WTC11 (cell line): ENCODE data around the gene MMP23B. TPM values are rescaled to one million over a fixed set of nuclear protein-coding genes. Genes with fewer than 3 reads are reported as not detected.
A peak's percentile ranks its signal among the peaks of the same experiment; 100 is the strongest.
"Not testable (repeated sequence)": the region's sequence is repeated elsewhere in the genome, so short reads cannot be mapped to it uniquely, and the experiment has no call there.

Experiments used
- ATAC-seq: fragments of 200-7000 bp; cut with Tn5 transposase; 2 replicates; pipeline ENCODE4 v1.10.0; 2021; ENCODE audit warnings: mild to moderate bottlenecking, moderate library complexity
- CTCF ChIA-PET: fragments of 300-600 bp; sonication (Branson Sonifier 250); formaldehyde crosslinking; loops from one replicate; lab custom pipeline; 2021; ENCODE audit warnings: antibody characterized with exemption; lab: Charles Lee
- POLR2A ChIA-PET: fragments of 350-600 bp; sonication (Branson Sonifier 250); formaldehyde crosslinking; loops from one replicate; lab custom pipeline; 2021; ENCODE audit warnings: antibody characterized with exemption; lab: Charles Lee
- DNase-seq: peaks from one replicate; pipeline ENCODE4 v3.0.0; 2021; ENCODE audit warnings: low spot score
- H3K27ac Mint-ChIP-seq: 2 replicates; pipeline ENCODE4 v1.8.0; 2021; ENCODE audit warnings: mixed read lengths
- H3K27me3 Mint-ChIP-seq: 2 replicates; pipeline ENCODE4 v1.8.0; 2021; ENCODE audit warnings: low read depth, mild to moderate bottlenecking, moderate library complexity, mixed read lengths
- H3K36me3 Mint-ChIP-seq: 2 replicates; pipeline ENCODE4 v1.8.0; 2021; ENCODE audit warnings: mixed read lengths
- H3K4me1 Mint-ChIP-seq: 2 replicates; pipeline ENCODE4 v1.8.0; 2022; ENCODE audit warnings: mixed read lengths
- H3K4me3 Mint-ChIP-seq: 2 replicates; pipeline ENCODE4 v1.8.0; 2021; ENCODE audit warnings: mild to moderate bottlenecking, moderate library complexity, mixed read lengths
- H3K9me3 Mint-ChIP-seq: 2 replicates; pipeline ENCODE4 v1.8.0; 2021; ENCODE audit warnings: mixed read lengths
- GRHL2 ChIP-seq: fragments of 250-450 bp; sonication (Bioruptor Pico); IDR thresholded peaks from 2 replicates; pipeline ENCODE4 v1.8.0; 2022; ENCODE audit warnings: mild to moderate bottlenecking, moderate library complexity; ENCODE audit not compliant: insufficient replicate concordance, severe bottlenecking
- IRF2 ChIP-seq: sonication (generic); formaldehyde crosslinking; IDR thresholded peaks from 2 replicates; pipeline ENCODE4 v1.8.0; 2022; ENCODE audit warnings: low read depth, missing genetic modification reagents, borderline replicate concordance
- KAT7 ChIP-seq: sonication (generic); formaldehyde crosslinking; IDR thresholded peaks from 2 replicates; pipeline ENCODE4 v1.8.1; 2023; ENCODE audit warnings: missing genetic modification reagents, mild to moderate bottlenecking, borderline replicate concordance
- ZNF416 ChIP-seq: fragments of 250-450 bp; sonication (Bioruptor Pico); IDR thresholded peaks from 2 replicates; pipeline ENCODE4 v1.9.0; 2021; ENCODE audit warnings: mild to moderate bottlenecking, inconsistent platforms
- total RNA-seq: library from RNA; stranded (reverse); gene quantifications from 3 replicates; pipeline ENCODE4 v1.2.3, GENCODE V29; 2021
- TF ChIP-seq, protein P1 (sequence below): sonication (generic); formaldehyde crosslinking; conservative IDR thresholded peaks from 2 replicates; pipeline ENCODE4 v1.8.1; 2023; ENCODE audit warnings: mild to moderate bottlenecking, low read depth, missing genetic modification reagents, moderate library complexity
- TF ChIP-seq, protein P2 (sequence below): fragments of 250-450 bp; sonication (Bioruptor Pico); IDR thresholded peaks from 2 replicates; pipeline ENCODE4 v1.9.0; 2021; ENCODE audit warnings: moderate library complexity, mild to moderate bottlenecking, inconsistent platforms, borderline replicate concordance
- TF ChIP-seq, protein P3 (sequence below): fragments of 250-450 bp; sonication (Bioruptor Pico); IDR thresholded peaks from 2 replicates; pipeline ENCODE4 v1.9.0; 2021; ENCODE audit warnings: mild to moderate bottlenecking
- TF ChIP-seq, protein P4 (sequence below): sonication (generic); formaldehyde crosslinking; IDR thresholded peaks from 2 replicates; pipeline ENCODE4 v1.8.1; 2022; ENCODE audit warnings: mild to moderate bottlenecking, moderate library complexity, missing genetic modification reagents

MMP23B gene
- total RNA-seq, 1 experiment from 2014 or later: 20.0 TPM

DNA sequence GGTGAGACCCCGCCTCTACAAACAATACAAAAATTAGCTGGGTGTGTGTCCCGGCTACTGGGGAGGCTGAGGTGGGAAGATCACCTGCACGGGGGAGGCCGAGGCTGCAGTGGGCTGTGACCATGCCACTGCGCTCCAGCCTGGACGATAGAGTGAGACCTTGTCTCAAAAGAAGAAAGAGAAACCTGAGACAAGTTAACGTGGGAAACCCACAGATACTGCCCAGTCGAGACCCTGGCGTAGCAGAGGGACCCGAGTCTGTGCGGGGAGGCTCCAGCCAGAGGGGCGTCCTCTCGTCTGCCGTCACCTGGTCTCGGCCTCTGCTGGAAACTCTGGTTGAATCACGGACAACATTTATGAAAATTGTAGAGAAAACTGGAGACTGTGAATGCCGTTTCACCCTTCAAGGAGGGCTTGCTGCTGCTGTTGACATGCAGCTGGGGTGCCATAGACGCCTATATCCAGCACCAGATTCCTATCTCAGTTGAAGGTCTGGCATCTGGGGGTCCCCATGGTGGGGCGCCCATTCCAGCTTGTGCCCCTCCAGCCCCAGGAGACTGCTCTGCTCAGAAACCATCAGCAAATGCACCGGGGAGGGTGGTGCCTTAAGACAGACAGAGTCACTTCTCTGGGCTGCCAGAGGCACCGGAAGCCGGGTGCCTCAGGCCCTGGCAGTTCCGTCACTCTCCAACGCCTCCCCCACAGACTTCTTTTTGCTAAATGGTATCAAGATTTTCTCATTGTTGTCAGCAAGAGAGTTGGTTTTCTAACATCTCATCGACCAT is 40.4 kb downstream of the MMP23B start (continued):
- TF ChIP-seq, protein P1, sequence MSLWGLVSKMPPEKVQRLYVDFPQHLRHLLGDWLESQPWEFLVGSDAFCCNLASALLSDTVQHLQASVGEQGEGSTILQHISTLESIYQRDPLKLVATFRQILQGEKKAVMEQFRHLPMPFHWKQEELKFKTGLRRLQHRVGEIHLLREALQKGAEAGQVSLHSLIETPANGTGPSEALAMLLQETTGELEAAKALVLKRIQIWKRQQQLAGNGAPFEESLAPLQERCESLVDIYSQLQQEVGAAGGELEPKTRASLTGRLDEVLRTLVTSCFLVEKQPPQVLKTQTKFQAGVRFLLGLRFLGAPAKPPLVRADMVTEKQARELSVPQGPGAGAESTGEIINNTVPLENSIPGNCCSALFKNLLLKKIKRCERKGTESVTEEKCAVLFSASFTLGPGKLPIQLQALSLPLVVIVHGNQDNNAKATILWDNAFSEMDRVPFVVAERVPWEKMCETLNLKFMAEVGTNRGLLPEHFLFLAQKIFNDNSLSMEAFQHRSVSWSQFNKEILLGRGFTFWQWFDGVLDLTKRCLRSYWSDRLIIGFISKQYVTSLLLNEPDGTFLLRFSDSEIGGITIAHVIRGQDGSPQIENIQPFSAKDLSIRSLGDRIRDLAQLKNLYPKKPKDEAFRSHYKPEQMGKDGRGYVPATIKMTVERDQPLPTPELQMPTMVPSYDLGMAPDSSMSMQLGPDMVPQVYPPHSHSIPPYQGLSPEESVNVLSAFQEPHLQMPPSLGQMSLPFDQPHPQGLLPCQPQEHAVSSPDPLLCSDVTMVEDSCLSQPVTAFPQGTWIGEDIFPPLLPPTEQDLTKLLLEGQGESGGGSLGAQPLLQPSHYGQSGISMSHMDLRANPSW (CRISPR knock-in tag): no peak
- TF ChIP-seq IRF2 (CRISPR knock-in tag): no peak
- TF ChIP-seq, protein P2, sequence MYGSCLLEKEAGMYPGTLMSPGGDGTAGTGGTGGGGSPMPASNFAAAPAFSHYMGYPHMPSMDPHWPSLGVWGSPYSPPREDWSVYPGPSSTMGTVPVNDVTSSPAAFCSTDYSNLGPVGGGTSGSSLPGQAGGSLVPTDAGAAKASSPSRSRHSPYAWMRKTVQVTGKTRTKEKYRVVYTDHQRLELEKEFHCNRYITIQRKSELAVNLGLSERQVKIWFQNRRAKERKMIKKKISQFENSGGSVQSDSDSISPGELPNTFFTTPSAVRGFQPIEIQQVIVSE (CRISPR knock-in tag): no peak
- TF ChIP-seq, protein P3, sequence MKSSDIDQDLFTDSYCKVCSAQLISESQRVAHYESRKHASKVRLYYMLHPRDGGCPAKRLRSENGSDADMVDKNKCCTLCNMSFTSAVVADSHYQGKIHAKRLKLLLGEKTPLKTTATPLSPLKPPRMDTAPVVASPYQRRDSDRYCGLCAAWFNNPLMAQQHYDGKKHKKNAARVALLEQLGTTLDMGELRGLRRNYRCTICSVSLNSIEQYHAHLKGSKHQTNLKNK (CRISPR knock-in tag): no peak
- TF ChIP-seq GRHL2 (CRISPR knock-in tag): no peak

DNA sequence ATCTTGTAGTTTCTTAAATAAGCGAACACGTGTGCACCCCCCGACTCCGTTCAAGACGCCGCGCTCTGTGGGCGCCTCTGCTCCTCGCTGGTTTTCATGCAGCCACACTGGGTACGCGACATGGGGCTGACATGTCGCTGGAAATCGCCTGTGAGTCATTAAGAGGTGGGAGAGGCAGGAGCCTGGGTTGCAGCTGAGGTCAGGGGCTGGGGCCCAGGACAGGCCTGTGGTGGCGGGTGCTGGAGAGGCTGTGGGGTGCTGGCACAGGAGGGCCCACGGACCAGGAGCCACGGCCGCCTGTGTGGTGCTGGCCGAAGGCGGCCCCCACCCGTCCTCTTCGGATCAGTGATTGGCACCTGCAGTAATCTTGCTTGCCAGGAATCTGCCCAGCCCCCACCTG is 42.8 kb downstream of the MMP23B start:
- Mint-ChIP-seq H3K36me3 (peaks cover 24% of the 10 kb centered on the region), H3K4me1 (peaks cover 17% of the 10 kb centered on the region)
- H3K4me3 Mint-ChIP-seq, CTCF ChIA-PET, H3K9me3 Mint-ChIP-seq, DNase-seq, H3K27ac Mint-ChIP-seq, H3K27me3 Mint-ChIP-seq, ATAC-seq, POLR2A ChIA-PET: not testable (repeated sequence)

DNA sequence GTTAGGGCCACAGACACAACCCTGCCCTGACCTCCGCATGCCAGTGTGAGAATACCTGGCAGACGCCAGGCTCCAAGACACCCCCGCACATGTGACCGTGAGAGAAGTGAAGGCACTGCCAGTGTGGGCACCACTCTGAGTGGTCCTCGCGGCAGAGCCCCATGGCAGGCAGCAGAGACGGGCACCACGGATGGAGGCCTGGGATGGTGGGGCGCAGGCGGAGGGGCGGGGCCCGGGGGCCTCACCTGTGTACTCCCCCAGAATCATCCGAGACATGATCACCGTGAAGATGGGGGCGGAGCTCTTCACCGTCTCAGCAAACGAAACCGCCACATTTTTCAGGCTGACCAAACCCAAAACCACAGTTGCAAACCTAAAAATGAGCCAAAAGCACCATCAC is 43.2 kb downstream of the MMP23B start:
- H3K27me3 Mint-ChIP-seq, H3K27ac Mint-ChIP-seq, H3K9me3 Mint-ChIP-seq, DNase-seq, ATAC-seq, H3K4me3 Mint-ChIP-seq, CTCF ChIA-PET, POLR2A ChIA-PET: not testable (repeated sequence)
- Mint-ChIP-seq H3K4me1 (peaks cover 17% of the 10 kb centered on the region), H3K36me3 (peaks cover 24% of the 10 kb centered on the region)

DNA sequence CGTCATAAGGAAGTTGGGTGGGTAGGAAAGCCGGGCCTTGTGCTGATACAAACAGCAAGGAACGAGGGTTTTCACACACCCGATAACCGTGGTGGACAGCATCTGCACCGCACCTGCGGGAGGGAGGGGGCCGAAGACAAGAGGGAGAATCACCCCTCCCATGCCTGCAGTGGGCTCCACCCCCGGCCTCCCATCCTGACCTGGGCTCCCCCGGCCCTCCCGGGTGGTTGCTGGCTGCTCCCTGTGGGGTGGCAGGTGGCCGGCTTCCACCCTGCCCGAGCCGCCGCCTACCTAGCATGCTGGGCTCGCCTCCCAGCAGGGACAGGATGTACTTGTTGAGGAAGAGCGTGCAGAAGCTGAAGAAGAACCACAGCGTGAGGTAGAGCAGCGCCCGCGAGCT is 44.1 kb downstream of the MMP23B start:
- CTCF ChIA-PET, POLR2A ChIA-PET, H3K27ac Mint-ChIP-seq, ATAC-seq, H3K4me3 Mint-ChIP-seq, H3K9me3 Mint-ChIP-seq, DNase-seq, H3K27me3 Mint-ChIP-seq: not testable (repeated sequence)
- Mint-ChIP-seq H3K4me1 (peaks cover 17% of the 10 kb centered on the region), H3K36me3 (peaks cover 17% of the 10 kb centered on the region)

DNA sequence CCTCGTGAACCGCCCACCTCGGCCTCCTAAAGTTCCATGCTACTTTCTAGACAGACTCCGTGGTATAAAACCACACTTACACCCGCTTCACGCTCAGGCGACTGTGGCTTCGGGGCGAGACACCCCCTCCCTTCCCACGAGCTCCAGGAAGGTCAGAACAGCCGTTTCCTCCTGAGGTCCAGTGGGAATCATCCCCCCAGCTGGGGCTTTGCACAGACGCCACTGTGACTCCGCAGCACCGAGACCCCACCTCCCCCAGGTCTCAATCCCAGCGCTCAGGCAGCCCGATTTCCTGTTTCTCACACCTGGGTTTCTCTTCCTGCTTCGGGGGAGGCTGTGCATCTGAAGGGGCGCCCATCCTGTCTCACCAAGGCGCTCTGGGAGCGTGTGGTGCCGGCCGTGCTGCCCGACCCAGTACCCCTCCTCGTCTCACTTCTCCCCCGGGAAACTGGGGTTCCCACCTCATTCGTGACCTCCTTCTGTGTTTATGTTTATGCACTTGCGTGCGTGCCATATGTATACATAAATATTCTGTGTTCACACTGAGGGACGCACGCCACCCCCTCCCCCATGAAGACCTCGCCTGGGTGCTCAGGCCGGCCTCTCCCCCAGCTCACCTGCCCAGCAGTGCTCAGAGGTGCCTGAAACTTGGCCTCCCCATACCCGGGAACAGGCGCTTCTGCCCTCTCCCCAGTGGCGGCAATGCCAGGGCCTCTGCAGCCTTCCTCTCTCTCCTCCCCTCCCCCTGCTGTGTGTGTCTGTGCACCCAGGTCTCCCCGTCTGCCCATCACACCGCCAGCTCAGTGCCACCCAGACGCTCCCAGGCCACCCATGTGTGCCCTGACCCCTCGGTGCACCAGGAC is 46.0 kb downstream of the MMP23B start:
- H3K4me1 Mint-ChIP-seq: peaks cover 21% of the 10 kb centered on the region
- no peak overlapping the region for H3K4me3 Mint-ChIP-seq
- CTCF ChIA-PET: interaction anchor here (0.5 to 3.0 kb wide), 14 partner anchors 9 to 496 kb away, joined by 3 to 48 read pairs (median 4); partner anchors contain the start of gene MIB2
- H3K27ac Mint-ChIP-seq: peak overlapping the region; percentile 84
- TF ChIP-seq ZNF416 (CRISPR knock-in tag) (no peak), KAT7 (no peak)
- TF ChIP-seq, protein P4, sequence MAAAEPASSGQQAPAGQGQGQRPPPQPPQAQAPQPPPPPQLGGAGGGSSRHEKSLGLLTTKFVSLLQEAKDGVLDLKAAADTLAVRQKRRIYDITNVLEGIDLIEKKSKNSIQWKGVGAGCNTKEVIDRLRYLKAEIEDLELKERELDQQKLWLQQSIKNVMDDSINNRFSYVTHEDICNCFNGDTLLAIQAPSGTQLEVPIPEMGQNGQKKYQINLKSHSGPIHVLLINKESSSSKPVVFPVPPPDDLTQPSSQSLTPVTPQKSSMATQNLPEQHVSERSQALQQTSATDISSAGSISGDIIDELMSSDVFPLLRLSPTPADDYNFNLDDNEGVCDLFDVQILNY (CRISPR knock-in tag): no peak
- TF ChIP-seq, all 79 proteins: peak for 0
- POLR2A ChIA-PET: no interaction called here
- H3K36me3 Mint-ChIP-seq: peaks cover 7% of the 10 kb centered on the region
- DNase-seq (no peak), ATAC-seq (no peak)
- H3K27me3 Mint-ChIP-seq: no peaks in the 10 kb centered on the region
- no peaks in the 10 kb centered on the region for H3K9me3 Mint-ChIP-seq
